ENCODE data around the gene SUN5.

The SUN5 gene

DNA sequence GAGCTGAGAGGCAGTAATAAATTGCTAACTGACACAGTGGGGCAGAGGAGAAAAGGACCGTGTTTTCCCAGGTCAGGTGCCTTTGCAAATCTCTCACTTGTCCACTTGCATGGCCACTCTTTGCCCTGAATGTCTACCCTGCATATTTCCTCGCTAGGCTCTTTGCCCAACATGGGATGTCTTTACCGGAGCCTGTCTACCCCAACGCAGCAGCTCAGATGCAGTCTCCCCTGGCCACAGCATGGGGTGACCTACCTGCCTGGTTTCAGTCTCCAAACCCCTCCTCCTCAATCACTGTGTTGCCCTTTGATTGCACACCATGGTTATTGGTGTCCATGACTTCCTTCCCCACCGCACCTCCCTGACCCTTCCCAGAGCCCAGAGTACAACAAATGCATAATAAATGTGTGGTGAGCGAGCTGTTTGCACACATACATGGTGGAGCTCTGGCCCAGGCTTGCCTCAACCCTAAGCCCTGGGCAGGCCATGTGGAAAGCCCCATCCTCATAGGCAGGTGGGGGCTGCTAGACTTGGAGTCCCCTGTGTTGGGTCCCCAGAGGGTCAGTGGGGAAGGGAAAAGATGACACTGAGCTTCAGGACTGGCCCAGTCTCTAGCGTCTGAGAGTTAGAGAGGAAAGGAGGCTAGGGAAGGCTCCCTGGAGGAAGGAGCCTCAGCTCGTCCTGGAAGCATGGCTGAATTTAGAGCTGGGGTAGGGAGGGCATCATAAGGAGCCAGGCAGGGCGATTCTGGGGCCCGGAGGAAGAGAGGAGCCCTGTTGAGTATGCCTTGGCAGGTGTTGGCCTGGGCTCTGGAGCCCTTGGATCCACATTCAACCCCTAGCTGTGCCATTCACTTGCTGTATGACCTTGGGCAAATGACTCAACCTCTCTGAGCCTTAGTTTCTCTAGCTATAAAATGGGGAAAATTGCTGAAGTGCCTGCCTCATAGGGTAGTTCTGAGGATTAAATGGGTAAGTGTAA lies 22.8 kb upstream of the SUN5 start:
- no peak for DNase-seq (ENCODE audit: low read depth in 2 of 3, low spot score in 1 of 3)

DNA sequence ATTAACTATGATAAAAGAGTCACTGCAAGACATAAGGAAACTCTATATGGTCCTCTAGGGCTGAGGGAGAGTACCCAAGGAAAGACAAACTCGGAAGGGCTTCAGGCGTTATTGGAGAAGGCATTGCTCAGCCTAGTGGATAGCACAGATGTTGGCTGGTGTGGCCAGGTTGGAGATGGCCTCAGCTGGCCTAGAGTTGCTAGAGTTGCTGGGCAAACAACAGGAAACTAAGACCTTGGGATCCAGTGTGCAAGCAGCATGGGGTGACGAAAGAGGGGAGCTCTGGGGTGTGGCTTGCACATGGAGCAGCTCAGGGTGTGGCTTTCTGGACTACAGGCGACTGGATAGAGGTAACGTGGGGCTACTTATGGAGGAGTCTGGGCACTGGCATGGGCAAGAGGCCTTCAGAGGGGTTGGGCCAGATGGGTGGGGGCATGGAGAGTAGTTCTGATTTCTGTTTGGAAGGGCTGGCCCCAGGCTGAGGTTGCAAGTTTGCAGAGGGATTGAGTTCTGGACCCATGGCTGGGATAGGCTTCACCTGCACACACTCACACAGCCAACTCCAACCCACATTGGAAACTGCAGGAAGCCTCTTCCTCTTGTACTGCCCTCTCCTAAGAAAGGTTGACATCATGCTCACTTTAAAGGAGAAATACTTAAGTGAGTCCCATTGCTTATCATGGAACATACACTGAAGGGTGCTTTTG lies 22.0 kb upstream of the SUN5 start:
- no peak for DNase-seq (ENCODE audit: low read depth in 2 of 3, low spot score in 1 of 3)

DNA sequence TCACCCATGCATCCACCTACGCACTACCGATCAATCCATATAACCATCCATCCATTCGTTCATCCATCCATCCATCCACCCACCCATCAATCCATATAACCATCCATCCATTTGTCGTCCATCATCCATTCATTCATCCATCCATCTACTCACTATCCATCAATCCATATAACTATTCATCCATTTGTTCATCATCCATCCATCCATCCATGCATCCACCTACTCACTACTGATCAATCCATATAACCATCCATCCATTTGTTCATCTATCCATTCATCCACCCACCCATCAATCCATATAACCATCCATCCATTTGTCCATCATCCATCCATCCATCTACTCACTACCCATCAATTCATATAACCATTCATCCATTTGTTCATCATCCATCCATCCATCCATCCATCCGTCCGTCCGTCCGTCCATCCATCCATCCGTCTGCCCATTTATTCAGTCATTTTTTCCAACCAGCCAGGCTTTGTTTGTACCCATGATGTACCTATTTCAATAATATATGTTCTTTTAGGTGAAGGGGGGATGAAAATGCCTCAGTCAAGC lies 21.2 kb upstream of the SUN5 start:
- no peak for DNase-seq (ENCODE audit: low read depth in 2 of 3, low spot score in 1 of 3)

DNA sequence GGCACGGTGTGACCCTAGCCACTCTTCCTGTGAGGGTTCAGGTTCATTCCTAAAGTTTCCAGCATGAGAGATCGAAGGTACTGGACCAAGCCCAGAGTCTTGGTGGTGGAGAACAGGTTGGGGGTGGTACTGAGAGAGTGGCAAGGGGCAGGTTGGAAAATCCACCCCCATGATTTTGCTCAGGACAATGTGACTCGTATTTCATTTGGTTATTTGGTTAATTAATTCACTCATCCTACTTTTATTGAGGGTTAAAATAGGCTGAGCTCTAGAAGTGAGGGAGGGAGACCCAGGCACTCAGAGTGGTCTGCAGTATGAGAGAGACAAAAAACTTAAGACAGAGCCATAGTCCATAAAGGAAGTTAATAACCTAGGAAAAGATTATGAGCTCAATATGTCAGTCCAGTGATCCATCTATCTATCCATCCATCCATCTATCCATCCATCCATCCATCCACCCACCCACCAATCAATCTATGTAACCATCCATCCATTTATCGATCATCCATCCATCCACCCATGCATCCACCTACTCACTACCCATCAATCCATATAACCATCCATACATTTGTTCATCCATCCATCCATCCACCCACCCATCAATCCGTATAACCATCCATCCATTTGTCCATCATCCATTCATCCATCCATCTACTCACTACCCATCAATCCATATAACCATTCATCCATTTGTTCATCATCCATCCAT lies 20.5 kb upstream of the SUN5 start:
- DNase-seq (ENCODE audit: low read depth in 2 of 3, low spot score in 1 of 3) = no peak

GRCh38 chr20:33024243-33024560 lies 20.0 kb upstream of the SUN5 start:
- no peak for DNase-seq (ENCODE audit: low read depth in 2 of 3, low spot score in 1 of 3)

- DNase-seq (ENCODE audit: low read depth in 2 of 3, low spot score in 1 of 3) = no peak
These were observed 19.4 kb upstream of the SUN5 start for GRCh38 chr20:33023439-33024242.

GRCh38 chr20:33022694-33023438 lies 18.6 kb upstream of the SUN5 start:
- no peak for DNase-seq (ENCODE audit: low read depth in 2 of 3, low spot score in 1 of 3)

DNA sequence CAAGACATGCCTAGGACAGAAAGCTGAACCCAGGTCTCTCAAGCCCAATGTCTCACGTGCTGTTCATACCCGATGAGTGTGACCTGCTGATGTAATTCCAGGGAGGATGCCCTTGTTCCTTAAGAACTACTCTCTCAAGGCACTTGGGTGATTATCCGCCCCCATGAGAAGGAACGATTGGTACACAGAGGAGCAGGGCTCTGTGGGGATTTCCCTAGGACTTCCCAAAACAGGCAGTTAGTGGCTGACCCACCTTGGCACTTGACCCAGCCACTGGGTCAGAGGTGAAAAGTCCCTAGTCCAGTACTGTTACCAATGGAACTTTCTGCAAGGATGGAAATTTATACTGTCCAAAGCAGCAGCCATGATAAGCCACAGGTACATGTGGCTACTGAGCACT lies 18.1 kb upstream of the SUN5 start:
- no peak for DNase-seq (ENCODE audit: low read depth in 2 of 3, low spot score in 1 of 3)

DNA sequence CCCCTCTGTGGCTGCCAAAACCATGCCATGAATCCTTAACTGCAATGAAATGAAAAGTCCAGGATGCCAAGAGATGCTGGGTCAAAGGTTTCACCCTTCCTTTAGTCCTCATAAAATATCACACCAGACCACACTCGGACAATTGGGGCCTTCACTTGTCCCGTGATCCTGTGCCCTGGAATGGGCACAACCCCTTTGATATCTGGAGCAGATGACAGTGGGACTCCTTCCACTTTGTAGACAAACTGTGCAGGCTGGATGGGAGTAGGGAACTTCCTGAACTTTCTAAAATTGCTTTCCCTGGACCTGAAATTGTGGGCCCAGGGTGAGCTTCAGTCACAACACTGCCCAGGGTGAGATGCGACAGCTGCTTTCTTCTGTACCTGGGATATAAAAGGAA lies 17.6 kb upstream of the SUN5 start:
- DNase-seq (ENCODE audit: low read depth in 2 of 3, low spot score in 1 of 3) = no peak

DNA sequence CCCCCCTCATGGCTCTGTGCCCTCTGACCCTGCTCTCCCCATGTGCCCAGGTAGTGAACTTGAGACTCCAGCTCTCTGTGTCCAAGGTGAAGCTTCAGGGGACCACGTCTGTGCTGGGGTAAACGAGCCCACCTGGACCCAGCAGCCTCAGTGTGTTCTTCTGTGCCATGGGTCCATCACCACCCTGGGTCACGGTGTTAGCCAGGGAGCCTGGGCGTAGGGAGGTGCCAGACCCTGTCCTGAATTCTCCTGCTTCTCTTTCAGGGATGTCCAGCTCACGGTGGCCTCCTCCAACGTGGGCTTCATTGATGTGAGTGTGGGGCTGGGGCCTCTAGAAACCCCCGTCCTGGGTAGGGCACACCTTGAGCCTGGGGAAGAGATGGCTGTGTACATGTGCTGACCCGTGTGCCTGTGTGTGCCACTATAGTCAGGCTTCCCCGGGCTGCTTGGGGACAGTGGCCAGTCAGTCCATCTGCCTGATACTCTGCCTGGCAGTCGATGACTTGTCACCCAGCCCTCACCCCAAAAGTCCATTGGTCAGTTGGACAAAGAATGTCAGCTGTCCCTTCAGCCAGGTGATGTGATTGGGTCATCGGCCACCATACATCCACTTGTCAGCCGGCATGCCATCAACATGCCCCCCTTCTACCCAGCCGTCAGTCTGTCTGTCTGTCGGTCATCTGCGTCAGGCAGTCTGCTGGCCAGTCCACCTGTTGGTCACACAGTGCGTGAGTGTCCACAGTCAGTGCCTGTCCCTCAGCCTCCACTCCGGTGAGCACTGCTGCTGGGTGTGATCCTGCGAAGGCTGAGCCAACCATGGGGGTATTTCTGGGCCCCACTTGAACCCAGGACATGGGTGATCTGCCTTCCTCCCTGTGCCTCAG lies 16.3 kb upstream of the SUN5 start:
- DNase-seq (ENCODE audit: low read depth in 2 of 3, low spot score in 1 of 3) = no peak

DNA sequence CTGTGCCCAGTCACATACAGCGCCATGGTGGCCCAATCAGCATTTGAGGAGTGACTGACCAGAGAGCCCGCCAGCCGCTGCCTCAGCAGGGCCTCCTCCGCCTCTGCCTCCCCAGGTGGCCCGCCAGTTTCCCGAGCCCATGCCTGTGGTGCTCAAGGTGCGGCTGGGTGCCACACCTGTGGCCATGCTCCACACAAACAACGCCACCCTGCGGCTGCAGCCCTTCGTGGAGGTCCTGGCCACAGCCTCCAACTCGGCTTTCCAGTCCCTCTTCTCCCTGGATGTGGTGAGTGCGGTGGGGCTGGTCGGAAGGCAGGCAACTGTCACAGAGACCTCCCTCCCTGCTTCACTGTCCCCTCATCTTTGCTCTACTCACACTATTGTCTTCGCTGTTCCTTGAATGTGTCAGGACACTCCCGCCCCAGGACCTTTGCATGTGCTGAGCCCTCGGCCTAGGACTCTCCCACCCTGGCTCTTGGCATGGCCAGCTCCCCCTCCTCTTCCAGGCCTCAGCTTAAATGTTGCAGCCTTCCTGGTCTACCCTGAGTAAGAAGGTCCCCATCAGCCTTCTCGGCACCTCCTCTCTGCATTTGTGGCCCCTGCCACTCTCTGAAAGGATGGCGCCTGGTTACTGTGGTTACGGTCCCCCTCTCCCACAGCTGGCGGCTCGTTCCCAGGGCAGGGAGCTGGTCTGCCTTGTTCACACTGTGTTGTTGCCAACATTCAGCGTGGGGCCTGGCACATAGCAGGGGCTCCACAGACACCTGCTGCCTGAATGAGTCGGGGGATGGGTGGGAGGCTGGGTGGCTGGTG lies 15.4 kb upstream of the SUN5 start:
- no peak for DNase-seq (ENCODE audit: low read depth in 2 of 3, low spot score in 1 of 3)

GRCh38 chr20:33018169-33018931 lies 14.1 kb upstream of the SUN5 start:
- DNase-seq (ENCODE audit: low read depth in 2 of 3, low spot score in 1 of 3) = no peak

DNA sequence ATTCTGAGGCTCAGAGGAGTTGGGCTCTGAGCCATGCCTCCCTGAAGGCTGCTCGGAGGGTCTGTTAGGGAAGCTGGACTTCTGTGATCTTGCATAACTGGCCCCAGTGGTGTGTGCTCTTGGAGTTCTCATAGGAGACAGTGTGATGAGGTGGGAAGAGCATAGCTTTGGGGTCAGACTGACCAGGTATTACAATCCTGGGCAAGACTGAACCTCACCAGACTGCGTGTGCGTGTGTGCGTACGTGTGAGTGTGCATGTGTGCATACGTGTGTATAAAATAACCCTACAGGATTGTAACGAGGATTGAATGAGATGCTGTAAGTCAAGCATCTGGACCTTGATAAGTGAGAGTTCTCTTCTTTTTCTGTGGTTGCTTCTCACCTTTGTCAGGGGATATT lies 13.3 kb upstream of the SUN5 start:
- no peak for DNase-seq (ENCODE audit: low read depth in 2 of 3, low spot score in 1 of 3)

GRCh38 chr20:33016581-33017109 lies 12.4 kb upstream of the SUN5 start:
- no peak for DNase-seq (ENCODE audit: low read depth in 2 of 3, low spot score in 1 of 3)

DNA sequence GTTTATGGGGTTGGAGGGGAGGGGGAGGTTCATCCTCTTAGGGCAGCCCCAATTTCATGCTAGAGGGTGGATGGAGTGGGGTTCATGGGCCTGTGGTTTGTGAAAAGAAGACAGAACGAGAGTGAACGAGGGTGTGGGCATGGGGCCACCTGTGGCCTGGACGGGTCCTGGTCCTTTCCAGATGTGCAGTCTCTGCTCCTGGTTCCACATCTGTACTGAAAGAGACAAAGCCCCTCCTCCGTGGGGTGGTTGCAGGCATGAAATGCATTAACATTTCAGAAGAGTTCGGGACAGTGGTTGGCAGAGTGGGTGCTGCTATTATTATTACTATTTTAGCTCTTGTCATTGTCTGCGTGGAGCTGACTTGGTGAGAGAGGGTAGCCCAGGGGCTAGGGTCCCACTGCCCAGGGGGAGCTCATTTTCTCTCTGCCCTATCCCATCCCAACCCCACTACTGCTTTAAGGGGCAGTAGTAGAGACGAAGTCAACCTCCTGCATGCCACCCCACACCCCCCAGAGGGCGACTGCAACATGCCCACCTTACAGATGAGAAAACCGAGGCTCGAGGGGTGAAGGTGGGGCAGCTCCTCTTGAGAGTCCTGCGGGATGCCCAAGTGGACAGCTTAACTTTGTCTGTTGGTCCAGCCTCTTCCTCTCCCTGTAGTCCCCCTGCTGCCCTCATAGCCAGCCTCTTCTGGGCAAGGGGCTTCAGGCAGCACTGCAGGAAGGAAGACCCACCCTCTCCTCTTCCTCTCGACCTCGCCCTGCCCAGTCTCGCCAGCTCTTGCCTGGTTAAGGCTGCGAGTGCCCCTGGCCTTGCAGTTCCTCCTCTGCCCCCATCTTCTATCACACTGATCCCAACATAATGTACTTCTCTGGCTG lies 11.7 kb upstream of the SUN5 start:
- no peak for DNase-seq (ENCODE audit: low read depth in 2 of 3, low spot score in 1 of 3)

DNA sequence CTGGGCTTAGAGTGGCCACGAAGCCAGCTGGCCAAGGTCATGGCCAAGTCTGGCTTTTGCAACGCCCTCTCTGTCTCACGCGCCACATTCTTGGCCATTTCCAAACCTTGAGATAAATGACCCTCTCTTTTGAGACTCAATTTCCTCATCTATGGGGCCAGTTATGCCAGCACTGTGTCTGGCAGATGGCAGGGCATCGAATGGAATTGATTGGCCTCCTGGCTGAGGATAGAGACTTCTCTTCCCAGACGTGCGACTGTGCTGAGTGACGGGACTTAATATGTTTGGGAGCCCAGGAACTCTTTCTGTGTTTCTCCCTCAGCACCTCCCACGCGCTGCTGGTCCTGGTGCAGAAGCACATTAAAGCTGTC lies 10.9 kb upstream of the SUN5 start:
- DNase-seq (ENCODE audit: low read depth in 2 of 3, low spot score in 1 of 3) = no peak
